Measurements from ENCODE around the gene ZMIZ1.

The ZMIZ1 gene

GRCh38 chr10:79305988-79306387 lies 237.2 kb downstream of the ZMIZ1 start:
- DNase-seq (ENCODE audit: low read depth in 2 of 2) = no peak
- no peak overlapping the region for H3K4me3 ChIP-seq (replicated peaks in 1 of 2; ENCODE audit: low read depth in 2 of 2, low read length in 2 of 2)
- TF ChIP-seq CTCF (IDR thresholded peaks at IDR 0.05; ENCODE audit: low read depth, low read length) = no peak

GRCh38 chr10:79306644-79307220 lies 238.0 kb downstream of the ZMIZ1 start:
- TF ChIP-seq CTCF (IDR thresholded peaks at IDR 0.05; ENCODE audit: low read depth, low read length) = no peak
- no peak overlapping the region for H3K4me3 ChIP-seq (replicated peaks in 1 of 2; ENCODE audit: low read depth in 2 of 2, low read length in 2 of 2)
- DNase-seq (ENCODE audit: low read depth in 2 of 2) = no peak

- no peak for DNase-seq (ENCODE audit: low read depth in 2 of 2)
- no peak for TF ChIP-seq CTCF (IDR thresholded peaks at IDR 0.05; ENCODE audit: low read depth, low read length)
- H3K4me3 ChIP-seq (replicated peaks in 1 of 2; ENCODE audit: low read depth in 2 of 2, low read length in 2 of 2) = no peak overlapping the region
Observed at GRCh38 chr10:79308016-79308415, 239.2 kb downstream of the ZMIZ1 start.

- no peak for TF ChIP-seq CTCF (IDR thresholded peaks at IDR 0.05; ENCODE audit: low read depth, low read length)
- DNase-seq (ENCODE audit: low read depth in 2 of 2) = no peak
- no peak overlapping the region for H3K4me3 ChIP-seq (replicated peaks in 1 of 2; ENCODE audit: low read depth in 2 of 2, low read length in 2 of 2)
Observed at GRCh38 chr10:79308969-79309665, 240.4 kb downstream of the ZMIZ1 start.

GRCh38 chr10:79310200-79310865 lies 241.6 kb downstream of the ZMIZ1 start:
- no peak for TF ChIP-seq CTCF (IDR thresholded peaks at IDR 0.05; ENCODE audit: low read depth, low read length)
- DNase-seq (ENCODE audit: low read depth in 2 of 2) = no peak
- H3K4me3 ChIP-seq (replicated peaks in 1 of 2; ENCODE audit: low read depth in 2 of 2, low read length in 2 of 2) = no peak overlapping the region

GRCh38 chr10:79310911-79311573 lies 242.3 kb downstream of the ZMIZ1 start:
- DNase-seq (ENCODE audit: low read depth in 2 of 2) = no peak
- no peak for TF ChIP-seq CTCF (IDR thresholded peaks at IDR 0.05; ENCODE audit: low read depth, low read length)
- no peak overlapping the region for H3K4me3 ChIP-seq (replicated peaks in 1 of 2; ENCODE audit: low read depth in 2 of 2, low read length in 2 of 2)

Measured in cardiac fibroblast (primary cell).